Liver (tissue), 3 donors: Measurements from ENCODE around the gene PDK2.

ENCODE experiments used
- ATF3 ChIP-seq: IDR thresholded peaks from 2 replicates; pipeline ENCODE4 v1.6.1; 2016; ENCODE audit warnings: antibody characterized with exemption
- CTCF ChIP-seq: fragments of 150-350 bp; IDR thresholded peaks from 2 replicates; pipeline ENCODE4 v1.5.1; 2017; ENCODE audit warnings: improper control_type of control experiment, low read depth, low read length; ENCODE audit not compliant: missing input control
- EGR1 ChIP-seq, 2 donors: IDR thresholded peaks; 2 replicates each; pipeline ENCODE4 v1.6.1; 2016 to 2018; ENCODE audit warnings: antibody characterized with exemption in 2 of 2, low read depth in 2 of 2
- GABPA ChIP-seq, 2 donors: IDR thresholded peaks in 1 of 2; conservative IDR thresholded peaks in 1 of 2; 2 replicates each; pipeline ENCODE4 v1.6.1; 2016; ENCODE audit warnings: antibody characterized with exemption in 2 of 2, mild to moderate bottlenecking in 1 of 2, moderate library complexity in 1 of 2
- JUND ChIP-seq, 2 donors: IDR thresholded peaks; 2 replicates each; pipeline ENCODE4 v1.6.1; 2016; ENCODE audit warnings: antibody characterized with exemption in 2 of 2
- MAX ChIP-seq: IDR thresholded peaks from 2 replicates; pipeline ENCODE4 v1.6.1; 2016; ENCODE audit warnings: antibody characterized with exemption
- NR2F2 ChIP-seq: IDR thresholded peaks from 2 replicates; pipeline ENCODE4 v1.6.1; 2016; ENCODE audit warnings: antibody characterized with exemption
- RAD21 ChIP-seq, 2 donors: IDR thresholded peaks; 2 replicates each; pipeline ENCODE4 v1.6.1; 2016; ENCODE audit warnings: antibody characterized with exemption in 2 of 2, mild to moderate bottlenecking in 2 of 2
- REST ChIP-seq: IDR thresholded peaks from 2 replicates; pipeline ENCODE4 v1.6.1; 2016; ENCODE audit warnings: antibody characterized with exemption, mild to moderate bottlenecking
- RXRA ChIP-seq, 2 donors: IDR thresholded peaks; 2 replicates each; pipeline ENCODE4 v1.6.1; 2017 to 2018; ENCODE audit warnings: antibody characterized with exemption in 2 of 2, mild to moderate bottlenecking in 1 of 2
- TAF1 ChIP-seq: conservative IDR thresholded peaks from 2 replicates; pipeline ENCODE4 v1.6.1; 2016; ENCODE audit warnings: antibody characterized with exemption, mild to moderate bottlenecking
- YY1 ChIP-seq: IDR thresholded peaks from 2 replicates; pipeline ENCODE4 v1.6.1; 2016; ENCODE audit warnings: antibody characterized with exemption, mild to moderate bottlenecking
- ZBTB33 ChIP-seq: IDR thresholded peaks from 2 replicates; pipeline ENCODE4 v1.6.1; 2016; ENCODE audit warnings: antibody characterized with exemption
- donor health status: healthy.
- donor health status: healthy.

- TF ChIP-seq NR2F2 (no peak), JUND (IDR thresholded peaks at IDR 0.05) (no peak), REST (no peak), CTCF (no peak), TAF1 (no peak), ATF3 (no peak), ZBTB33 (no peak), RAD21 (IDR thresholded peaks at IDR 0.05) (no peak), MAX (no peak), YY1 (no peak), EGR1 (IDR thresholded peaks at IDR 0.05; ENCODE audit: low read depth in 2 of 2) (no peak), RXRA (IDR thresholded peaks at IDR 0.05) (no peak), GABPA (IDR thresholded peaks at IDR 0.05 in 1 of 2, conservative IDR thresholded peaks at IDR 0.05 in 1 of 2) (no peak)
These were observed 31.4 kb upstream of the PDK2 start for GRCh38 chr17:50063561-50064252.
